HG02943 (cell line): ENCODE measurements around the gene DMAP1.
"Not testable (repeated sequence)": the region's sequence is repeated elsewhere in the genome, so short reads cannot be mapped to it uniquely, and the experiment has no call there.

Source experiments
- ATAC-seq: cut with Tn5 transposase; IDR thresholded peaks from one replicate; pipeline ENCODE4 v1.9.1; 2021; ENCODE audit warnings: mild to moderate bottlenecking, low read depth, moderate library complexity; ENCODE audit not compliant: unreplicated experiment

The DMAP1 gene, protein sequence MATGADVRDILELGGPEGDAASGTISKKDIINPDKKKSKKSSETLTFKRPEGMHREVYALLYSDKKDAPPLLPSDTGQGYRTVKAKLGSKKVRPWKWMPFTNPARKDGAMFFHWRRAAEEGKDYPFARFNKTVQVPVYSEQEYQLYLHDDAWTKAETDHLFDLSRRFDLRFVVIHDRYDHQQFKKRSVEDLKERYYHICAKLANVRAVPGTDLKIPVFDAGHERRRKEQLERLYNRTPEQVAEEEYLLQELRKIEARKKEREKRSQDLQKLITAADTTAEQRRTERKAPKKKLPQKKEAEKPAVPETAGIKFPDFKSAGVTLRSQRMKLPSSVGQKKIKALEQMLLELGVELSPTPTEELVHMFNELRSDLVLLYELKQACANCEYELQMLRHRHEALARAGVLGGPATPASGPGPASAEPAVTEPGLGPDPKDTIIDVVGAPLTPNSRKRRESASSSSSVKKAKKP

DNA sequence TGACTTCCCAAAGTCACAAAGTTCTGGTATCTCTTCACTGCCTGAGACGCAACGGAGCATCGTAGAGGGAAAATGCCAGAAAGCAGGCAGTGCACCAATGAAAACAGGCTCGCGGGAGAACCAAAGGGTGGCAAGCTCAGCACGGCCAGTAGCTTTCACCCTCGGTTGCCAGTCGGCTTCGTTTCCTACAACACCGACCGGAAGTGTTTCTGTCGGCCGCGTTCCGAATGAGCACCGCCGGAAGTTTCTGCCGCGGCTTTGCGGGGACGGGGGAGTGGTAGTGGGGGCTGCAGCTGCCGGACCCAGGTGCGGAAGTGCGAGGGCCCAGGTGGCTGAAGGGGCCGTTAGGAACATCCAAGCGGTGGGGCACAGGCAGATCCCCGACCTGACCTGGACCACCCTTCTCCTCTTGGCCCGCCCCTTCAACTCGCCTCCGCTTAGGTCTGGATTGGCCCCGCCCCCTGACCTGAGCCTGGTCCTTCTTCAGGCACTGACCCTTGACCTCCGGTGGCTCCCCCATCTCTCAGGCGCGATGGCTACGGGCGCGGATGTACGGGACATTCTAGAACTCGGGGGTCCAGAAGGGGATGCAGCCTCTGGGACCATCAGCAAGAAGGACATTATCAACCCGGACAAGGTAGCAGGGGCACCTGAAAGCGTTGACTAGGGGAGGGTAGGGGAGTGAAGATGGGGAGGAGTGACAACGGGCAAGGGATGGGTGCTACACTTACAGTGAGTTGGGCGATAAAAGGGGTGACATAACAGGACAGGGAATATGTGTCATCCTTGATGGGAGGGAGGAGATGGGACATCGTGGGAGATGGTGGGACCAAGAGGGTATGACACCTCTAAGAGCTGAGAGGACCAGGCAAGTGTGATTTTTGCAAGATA, at the start of gene DMAP1:
DMAP1 (plus strand) TSS at position 250 of the 891 bp plus-strand sequence; CDS start at position 533, 283 bp downstream.
- no peak for ATAC-seq

DNA sequence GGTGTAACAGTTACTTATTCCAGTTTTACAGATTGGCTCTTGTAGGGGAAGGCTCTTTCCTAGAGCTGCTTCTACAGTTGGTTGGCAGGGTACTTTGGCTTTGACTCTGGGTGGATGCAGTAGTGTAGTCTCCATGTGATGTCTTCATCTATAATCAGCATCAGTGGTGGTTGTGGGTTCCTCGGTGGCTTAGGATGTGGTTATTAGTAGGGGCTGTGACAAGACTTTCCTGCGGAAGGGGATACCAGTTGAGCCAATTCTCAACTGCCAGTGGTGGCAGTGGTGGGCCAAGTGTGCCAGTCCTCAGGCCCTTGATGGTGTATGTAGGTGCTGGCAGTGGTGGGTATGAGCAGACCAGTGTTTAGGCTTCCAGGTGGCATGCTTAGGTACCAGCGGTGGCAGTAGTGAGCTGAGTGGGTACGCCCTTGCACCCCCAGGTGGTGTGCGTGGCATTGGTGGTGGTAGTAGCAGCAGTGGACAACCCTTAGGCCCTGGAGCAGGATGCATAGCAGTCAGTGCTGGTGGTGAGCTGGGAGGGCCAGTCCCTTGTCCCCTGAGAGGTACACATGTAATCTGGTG, 44.7 kb upstream of the DMAP1 start:
- ATAC-seq = no peak

DNA sequence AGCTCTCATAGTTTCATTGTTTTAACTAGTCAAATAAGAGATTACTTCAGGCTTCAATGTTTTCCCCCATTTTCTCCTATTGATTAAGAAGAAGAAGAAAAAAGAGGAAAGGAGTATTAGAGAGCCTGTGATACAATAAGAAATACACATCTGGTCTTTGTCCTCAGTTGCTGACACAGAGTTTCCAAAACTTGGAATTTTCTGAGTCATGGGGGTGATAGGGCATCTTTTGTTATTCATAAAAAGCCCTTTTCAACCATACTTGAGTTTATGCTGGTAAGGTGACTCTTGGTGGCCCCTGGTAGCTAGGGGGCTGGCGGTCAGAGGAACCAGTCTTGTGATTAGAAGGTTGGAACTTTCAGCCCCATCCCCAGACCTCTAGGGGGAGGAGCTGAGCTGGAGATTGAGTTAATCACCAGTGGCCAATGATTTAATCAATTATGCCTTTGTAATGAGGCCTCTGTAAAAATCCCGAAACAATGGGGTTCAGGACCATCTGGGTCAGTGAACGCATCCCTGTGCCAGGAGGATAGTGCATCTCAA, 42.9 kb upstream of the DMAP1 start:
- ATAC-seq = no peak

DNA sequence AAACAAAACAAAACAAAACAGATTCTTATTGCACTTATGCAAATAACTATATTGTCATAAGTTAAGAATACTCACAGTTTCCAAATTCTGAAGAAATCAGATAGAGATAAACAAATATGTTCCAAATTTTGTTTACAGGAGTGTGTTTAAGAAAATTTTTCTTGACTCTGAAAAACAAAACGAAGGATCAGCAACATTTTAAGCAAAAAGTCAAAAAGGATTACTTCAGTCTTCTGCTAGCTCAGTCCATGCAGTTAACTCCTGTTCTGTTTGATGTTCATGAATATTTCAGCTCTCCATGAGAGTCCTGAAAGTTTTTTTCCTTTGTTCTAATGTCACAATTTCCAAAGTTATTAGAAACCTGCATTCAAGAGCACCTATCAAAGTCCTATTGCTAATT, 38.6 kb upstream of the DMAP1 start:
- ATAC-seq = no peak

DNA sequence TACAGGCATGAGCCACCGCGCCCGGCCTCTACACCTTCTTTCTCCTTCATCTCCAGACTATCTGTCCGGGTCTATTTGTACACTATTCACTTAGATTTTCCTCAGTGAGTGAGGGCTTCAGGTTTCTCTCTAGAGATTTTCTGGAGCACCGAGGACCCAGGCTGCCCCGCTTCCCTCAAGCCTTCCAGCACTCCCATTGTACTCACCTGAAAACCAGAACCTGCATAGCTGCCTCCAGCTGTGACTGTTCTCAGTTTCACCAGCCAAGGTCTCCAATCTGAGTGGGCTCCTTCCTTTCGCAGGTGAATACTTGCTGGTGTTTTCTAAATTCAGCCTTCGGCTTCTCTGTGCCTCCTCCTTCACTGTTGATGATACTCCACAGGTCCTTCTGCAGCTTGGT, 12.9 kb upstream of the DMAP1 start:
- ATAC-seq = no peak

DNA sequence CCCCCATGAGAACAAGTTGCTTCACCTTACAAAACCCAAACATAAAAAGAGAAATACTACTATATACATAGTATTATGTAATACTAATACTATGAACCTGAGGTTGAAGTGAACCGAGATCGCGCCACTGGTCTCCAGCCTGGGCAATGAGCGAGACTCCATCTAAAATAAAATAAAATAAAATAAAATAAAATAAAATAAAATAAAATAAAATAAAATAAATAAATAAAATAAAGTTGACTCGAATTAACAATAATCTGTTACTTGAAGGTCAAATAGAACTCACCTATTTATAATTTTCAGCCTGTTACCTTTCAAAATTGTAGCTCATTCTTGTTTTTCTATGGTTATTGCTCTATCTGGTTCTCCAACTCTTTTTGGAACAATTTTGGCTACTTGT, 6.7 kb upstream of the DMAP1 start:
- not testable (repeated sequence) for ATAC-seq

DNA sequence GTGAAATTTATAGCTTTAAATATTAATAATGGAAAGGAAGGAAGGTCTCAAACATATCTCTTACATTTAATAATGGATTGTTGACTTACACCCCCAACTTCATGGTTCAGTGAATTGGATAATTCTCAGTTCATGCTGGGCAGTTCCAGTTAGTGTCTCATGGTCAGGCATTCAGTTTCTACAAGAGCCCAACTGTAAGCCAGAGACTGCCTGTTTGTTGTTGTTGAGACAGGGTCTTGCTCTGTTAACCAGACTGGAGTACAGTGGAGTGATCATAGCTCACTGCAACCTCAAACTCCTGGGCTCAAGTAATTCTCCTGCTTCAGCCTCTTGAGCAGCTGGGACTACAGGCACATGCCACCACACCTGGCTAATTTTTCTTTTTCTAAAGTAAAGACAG, 5.0 kb upstream of the DMAP1 start:
- ATAC-seq = no peak

DNA sequence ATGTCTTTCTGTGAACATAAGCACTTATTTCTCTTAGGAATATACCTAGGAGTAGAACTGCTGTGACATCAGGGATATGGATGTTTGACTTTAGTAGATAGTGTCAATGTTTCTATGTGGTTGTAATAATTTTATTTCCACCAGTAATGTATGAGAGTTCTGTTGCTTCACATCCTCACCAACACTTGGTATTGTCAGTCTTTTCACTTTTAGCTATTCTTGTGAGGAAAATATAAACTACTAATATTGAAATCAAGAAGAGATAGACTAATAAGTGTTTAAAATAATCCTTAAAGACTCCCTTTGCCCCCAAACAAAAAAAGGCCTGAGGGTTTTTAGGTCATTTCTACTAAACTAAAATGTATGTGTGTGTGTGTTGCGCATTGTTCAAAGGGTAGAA, 2.7 kb upstream of the DMAP1 start:
- ATAC-seq = no peak

DNA sequence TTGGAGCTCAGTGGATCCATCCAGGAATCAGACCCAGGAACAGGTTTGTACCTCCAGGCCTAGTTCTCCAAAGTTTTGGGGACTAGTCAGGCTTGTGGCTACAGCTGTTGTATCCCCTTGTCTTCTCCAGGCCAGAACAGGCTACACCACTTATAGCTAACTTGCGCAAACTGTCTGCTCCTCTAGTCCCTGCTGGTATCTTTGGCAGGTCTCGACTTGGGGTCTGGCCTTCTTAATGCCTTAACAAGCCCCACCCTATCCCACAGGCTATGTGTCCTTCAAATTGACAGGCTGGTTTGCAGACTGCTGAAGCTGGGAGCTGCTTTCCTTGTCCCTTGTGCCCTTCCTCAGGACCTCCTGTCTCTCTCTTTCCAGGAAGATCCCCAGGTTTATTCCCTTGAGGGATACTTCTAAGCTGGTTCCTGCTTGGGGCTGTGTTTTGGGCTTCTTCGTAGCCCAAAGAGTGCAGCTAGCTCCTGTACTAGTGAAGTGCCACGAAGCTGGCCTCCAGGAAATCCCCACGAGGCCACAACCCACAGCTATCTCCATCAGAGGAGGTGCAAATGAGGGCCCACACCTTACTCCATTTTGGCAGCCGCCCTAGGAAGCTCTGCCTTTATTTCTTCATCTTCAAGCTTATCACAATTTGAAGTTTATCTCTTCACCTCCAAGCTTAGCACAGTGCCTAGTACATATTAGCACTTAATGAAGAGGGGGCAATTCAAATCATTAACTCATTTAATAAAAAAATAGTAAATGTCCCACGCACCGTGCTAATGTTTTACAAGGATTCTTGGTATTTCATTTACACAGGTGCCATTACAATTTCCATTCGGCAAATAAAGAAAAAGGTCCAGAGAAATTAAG, 683 bp upstream of the DMAP1 start:
- no peak for ATAC-seq

DNA sequence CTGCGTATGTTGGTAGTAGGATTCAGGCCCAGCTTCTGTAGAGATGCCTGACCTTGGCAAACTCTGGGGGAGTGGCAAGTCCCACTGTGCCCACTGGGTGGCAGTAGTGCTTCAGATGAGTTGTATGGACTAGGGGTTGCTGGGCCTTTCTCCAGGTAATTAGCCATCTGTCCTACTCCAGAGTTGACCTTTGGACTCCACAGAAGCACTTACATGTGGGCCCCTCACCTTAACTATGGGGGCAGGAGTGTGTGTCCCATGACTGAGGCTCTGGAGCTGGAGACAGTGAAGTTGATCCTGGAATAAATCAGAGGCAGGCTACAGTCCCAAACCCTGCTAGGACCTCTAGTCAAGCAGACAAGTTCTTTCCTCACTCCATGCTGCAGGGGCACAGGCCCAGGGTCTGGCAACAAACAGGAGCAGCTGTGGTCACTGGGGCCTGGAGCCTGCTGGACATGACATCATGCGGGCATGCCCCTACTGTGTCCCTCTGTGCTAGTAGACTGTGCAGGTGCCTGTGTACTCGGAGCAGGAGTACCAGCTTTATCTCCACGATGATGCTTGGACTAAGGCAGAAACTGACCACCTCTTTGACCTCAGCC, 4.6 kb downstream of the DMAP1 start:
- ATAC-seq = no peak

DNA sequence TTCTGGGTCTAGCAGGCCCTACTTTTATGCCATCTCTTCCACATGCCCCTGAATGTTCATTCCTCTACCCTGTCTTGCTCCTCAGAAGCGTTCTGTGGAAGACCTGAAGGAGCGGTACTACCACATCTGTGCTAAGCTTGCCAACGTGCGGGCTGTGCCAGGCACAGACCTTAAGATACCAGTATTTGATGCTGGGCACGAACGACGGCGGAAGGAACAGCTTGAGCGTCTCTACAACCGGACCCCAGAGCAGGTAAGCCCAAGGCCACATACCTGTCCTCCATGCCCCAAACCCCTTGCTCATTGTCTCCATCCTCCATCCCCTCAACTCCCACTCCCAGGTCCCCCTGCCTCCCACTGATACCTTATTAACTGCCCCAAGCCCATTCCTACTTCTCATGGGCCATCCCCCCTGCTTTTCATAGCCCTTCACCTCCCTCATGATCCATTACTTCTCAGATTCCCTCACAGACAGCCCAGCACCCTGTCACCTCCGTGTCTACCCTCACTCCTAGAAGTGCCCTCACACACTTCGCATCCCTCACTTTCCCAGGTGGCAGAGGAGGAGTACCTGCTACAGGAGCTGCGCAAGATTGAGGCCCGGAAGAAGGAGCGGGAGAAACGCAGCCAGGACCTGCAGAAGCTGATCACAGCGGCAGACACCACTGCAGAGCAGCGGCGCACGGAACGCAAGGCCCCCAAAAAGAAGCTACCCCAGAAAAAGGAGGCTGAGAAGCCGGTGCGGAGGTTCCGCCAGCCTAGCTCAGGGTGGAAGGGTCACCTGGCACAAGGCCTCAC, 5.4 kb downstream of the DMAP1 start:
- no peak for ATAC-seq

DNA sequence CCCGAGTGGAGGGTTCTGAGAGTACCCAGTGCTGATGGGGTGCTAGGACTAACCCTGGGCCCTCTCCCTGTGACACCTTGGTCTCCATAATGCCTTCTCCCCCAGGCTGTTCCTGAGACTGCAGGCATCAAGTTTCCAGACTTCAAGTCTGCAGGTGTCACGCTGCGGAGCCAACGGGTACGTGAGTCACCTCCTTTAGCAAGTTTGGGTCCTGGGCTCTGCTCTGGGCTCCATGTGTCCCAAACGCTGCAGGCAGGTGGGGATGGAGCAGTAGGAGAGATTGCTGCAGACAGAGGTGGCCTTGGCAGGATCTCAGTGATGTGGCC, 6.0 kb downstream of the DMAP1 start:
- no peak for ATAC-seq

DNA sequence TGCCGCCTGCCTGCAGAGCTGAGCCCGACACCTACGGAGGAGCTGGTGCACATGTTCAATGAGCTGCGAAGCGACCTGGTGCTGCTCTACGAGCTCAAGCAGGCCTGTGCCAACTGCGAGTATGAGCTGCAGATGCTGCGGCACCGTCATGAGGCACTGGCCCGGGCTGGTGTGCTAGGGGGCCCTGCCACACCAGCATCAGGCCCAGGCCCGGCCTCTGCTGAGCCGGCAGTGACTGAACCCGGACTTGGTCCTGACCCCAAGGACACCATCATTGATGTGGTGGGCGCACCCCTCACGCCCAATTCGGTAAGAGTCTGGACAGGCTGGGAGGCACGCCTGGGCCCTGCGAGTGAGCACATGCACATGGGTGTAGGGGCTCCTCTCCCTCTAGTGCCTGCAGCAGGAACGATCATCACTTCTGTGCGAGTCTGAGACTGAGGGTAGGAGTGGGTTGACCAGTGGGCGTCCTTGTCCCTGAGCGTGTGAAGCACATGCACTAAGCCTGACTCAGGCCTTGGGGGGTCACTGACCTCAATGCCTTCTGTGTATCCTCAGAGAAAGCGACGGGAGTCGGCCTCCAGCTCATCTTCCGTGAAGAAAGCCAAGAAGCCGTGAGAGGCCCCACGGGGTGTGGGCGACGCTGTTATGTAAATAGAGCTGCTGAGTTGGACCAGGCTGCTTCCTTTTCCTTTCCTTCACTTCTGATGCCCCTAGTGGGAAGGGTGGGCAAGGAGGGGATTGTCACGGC, 6.9 kb downstream of the DMAP1 start:
- no peak for ATAC-seq

DNA sequence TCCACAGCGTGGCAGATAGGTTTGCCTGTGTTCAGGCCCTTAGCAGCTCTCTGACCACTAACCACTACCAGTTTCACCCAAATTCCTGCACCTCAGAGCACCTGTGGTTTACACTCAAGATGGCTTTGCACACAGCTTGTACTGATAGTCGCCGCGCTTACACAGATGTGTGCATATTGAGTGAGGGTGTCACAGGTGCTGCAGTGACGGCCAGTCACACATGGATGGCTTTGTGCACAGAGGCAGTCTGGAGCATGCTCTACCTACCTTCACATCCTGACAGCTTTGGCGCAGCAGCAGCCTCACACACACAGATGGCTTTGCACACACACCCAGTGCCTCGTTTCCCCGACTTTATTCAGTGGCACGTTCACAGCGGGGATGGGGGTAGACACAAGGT, 7.5 kb downstream of the DMAP1 start:
- no peak for ATAC-seq

DNA sequence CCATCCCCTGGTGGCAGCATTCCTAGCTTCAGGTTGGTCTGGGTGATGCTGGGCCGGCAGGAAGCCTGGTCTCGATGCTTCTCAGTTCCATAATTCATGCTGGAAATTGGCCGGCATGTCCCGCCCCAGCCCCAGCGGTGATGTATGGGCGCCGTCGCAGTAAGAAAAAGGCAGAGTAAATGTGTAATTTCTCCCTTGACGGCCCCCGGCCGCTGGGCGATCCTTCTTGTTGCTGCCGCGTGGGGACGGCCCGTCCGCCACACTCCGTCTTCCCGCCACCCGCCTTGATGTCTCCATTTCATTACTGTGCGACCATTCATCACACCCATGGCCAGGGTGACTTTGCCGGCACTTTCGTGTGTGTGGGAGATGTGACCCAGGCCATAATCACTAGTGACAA, 8.5 kb downstream of the DMAP1 start:
- no peak for ATAC-seq

DNA sequence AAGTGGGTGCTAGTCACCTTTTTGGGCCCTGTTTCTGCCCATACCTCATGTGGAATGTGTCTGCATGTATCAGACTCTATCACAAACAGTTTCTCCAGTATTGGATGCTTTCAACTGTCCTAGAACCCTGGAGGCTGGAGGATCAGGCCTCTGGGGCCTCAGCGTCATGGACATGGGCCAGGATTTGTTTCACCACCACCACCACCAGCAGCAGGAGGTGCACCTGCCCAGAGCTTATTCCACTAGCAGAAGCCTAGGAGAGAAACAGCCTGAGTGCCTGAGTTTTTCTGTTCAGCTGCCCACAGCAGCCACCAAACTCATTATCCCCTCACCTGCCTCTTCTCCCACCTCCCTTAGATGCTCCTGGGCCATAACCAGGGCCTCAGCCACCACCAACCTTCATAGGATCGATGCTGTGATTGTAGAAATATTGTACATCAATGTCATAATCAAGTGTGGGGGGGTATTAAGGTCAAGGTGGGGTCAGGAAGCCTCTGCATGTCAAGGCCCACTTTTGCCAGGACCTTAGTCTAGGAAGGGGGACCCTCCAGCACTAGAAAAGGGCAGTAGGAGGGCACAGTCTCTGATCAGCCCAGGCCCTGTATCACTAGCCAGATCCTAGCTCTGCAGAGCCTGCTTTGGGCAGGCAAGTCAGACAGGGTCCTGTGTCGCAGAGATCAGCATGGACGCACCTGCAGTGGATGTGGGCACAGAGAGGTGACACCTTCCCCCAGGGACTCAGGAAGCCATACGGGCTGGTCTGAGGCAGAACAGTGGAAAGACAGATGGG, 9.3 kb downstream of the DMAP1 start:
- no peak for ATAC-seq

DNA sequence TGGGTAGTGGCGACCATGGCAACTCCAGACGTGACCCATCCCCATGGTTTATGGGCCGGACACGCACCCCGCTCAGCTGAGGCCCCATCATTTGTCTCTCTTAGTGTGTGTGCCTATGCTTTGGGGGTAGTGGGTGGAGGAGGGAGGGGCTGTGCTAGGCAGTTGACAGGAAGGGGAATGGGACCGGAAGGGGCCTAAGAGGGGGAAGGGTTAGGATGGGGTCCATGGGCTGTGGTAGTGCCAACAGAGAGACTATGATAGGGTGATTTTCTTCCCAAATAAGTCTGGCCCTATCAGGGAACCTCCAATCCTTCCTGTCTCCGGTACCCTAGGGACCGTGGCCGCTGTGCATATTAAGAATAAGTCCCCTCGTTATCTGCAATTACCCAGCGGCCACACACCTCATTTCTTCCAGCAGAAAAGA, 9.9 kb downstream of the DMAP1 start:
- ATAC-seq = no peak
